Measurements from ENCODE around the gene MOCOS. TPM values are rescaled to one million over a fixed set of nuclear protein-coding genes. Genes with fewer than 3 reads are reported as not detected.
A peak's percentile ranks its signal among the peaks of the same experiment; 100 is the strongest.

MOCOS gene
- polyA plus RNA-seq, 4 donors, result 0.65 to 1.6 (median 0.72) TPM

DNA sequence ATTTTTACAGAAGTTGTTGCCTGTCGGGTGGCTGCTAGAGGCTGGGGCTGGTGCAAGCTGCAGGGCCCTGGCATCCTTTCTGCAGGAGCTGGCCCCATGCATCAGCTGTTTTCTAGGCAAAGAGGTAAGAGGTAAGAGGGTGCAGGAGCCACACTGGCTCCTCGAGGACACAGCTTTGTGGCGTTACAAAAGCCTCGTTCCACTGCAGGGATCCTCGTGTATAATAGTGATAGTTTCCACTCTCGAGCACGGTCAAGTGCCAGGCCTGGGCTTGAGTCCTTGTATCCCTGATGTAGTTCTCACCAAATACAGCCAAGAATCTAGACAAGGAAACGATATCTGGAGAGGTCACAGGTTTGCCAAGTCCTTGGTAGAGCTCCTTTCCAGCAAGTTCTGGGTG is 77.0 kb downstream of the MOCOS start:
- no peak for DNase-seq (ENCODE audit: low read depth in 4 of 4, low spot score in 3 of 4)

DNA sequence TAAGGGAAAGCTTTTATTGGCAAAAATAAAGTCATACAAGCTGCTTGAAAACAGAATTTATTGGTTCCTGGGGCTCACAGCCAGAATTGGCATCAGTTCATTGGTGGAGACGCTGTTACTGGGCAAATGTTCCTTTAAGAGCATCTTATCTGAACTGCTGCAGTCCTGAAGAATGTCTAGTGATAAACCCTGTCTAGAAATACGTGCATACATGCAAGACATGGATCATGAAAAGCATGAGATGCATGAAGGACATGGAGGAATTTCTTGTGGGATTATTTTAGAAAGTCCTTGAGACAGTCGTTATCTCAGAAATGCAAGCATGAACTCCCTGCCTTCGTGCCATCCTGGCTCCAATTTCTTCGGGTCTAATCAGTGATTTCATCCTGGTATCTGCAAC is 77.7 kb downstream of the MOCOS start:
- DNase-seq (ENCODE audit: low read depth in 4 of 4, low spot score in 3 of 4), result no peak

DNA sequence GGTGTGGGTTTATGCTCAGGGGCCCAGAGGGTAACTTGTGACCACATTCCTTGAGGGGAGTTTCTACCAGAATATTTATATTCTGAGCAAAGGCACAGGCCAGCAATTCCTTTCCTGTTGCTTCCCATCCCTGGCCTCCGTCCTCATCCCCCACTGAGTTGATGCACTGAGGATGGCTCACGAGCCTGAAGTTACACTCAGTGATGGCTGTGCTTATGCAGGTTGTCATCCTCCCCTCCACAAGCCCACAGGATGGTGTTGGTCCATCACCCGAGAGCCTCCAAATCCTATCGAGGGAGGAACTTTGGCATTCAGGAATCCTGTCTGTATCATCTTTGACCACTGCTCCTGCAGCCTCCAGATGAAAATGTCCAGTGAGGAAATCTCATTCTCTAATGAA is 81.9 kb downstream of the MOCOS start:
- DNase-seq (ENCODE audit: low read depth in 4 of 4, low spot score in 3 of 4), result no peak

DNA sequence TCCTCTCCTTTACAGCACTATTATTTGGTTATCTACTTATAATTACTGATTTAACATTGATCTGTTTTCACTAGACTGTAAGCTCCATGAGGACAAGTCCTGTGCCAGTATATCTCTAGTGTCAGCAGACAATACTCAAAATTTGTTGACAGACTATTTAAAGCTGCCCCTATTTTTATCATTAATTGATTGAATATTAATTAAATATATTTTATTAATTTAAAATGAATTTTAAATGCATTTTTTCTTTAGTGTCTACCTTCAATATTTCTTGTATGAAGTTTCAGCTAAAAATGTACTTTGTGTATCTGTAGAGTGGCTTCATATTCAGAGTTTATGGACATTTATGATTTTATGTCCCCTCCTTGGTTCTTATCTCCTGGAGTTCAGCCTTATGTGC is 83.9 kb downstream of the MOCOS start:
- no peak for DNase-seq (ENCODE audit: low read depth in 4 of 4, low spot score in 3 of 4)

DNA sequence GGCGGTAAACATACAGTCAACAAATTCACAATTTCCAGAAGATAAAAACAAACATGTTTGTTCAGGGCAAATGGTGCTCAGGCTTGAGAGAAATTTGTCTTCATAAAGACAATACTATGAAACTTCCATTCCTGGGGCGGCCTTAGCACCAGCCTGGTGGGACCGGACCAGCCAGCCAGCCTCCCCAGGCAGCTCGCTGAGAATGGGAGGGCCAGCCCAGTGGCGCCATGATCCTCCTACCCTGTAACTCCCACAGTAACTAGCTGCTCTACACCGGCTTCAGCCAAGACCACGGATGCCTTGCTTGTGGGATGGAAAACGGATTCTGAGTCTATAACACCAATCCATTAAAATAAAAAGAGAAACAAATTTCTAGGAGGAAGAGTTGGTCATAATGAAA is 86.0 kb downstream of the MOCOS start:
- no peak for DNase-seq (ENCODE audit: low read depth in 4 of 4, low spot score in 3 of 4)

DNA sequence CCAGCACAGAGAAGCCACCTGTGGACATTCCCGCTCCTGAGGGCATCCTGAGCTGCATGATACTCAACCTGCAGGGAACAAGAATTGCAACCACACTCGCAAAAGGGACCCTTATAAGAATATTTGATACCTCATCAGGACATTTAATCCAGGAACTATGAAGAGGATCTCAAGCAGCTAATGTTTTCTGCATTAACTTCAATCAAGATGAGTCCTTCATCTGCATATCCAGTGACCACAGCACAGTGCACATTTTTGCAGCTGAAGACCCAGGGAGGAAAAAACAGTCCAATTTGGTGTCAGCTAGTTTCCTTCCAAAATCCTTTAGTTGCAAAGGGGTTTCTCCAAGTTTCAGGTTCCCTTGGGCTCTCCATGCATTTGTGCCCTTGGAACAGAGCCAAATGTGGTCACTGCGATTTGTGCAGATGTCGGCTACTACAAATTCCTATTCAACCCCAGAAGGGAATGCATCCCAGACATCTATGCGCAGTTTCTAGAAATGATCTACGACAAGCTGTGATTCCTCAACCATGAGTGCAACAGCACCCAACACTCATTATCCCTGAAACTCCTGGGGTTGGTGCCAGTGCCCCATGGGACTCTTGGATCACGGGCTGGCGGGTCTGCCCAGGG is 86.9 kb downstream of the MOCOS start:
- no peak for DNase-seq (ENCODE audit: low read depth in 4 of 4, low spot score in 3 of 4)

DNA sequence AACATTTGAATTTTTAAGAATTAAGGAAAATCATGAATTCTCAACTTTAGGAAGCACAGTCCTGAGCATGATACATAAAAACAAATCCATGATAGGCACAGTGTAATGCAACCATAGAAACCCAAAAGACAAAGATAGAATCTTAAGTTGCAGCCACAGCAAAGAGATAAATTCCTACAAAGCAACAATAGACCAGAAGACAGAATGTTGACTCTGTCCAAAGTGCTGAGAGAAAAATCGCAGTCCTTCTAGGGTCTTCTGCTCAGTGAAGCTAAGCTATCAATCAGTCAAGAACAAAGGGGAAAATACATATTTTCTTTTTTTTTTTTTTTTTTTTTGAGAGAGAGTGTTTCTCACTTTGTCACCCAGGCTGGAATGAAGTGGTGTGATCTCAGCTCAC is 88.3 kb downstream of the MOCOS start:
- no peak for DNase-seq (ENCODE audit: low read depth in 4 of 4, low spot score in 3 of 4)

DNA sequence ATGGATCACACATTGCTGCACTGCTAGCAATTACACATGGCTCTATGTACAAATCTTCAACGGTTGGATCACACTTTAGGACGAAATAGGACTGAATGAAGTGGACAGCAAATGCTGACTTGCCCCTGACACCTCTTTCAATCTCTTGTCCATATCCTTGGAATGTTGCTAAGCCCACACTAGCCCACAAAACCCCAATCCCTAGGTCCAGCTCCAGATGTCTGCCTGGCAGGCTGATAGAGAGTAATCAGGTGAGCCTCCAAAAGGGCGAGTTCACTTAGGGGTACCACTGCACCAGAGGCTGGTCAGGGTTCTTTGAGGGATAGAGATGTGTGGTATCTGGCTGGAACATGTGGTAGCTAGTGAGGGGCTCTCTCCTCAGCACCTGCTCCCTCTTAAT is 91.7 kb downstream of the MOCOS start:
- DNase-seq (ENCODE audit: low read depth in 4 of 4, low spot score in 3 of 4), result no peak

DNA sequence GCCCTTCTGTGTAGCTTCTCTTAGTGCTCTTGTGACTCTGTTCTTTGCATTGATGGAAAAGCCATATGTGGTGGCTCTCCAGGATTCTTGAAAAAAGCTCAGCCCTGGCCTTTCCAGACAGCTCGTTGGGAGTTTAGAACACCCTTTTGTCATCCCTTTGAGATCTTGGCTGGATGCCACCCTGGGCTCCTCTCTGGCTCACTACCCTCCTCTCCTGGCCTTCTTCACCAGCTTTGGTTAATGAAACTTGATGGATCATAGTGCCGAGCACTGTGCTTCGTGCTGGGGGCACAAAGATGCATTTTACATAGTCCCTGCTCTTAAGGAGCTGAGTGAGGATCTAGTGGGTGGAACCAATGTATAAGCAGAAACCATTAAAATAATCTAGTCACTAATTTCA is 94.6 kb downstream of the MOCOS start:
- no peak for DNase-seq (ENCODE audit: low read depth in 4 of 4, low spot score in 3 of 4)

DNA sequence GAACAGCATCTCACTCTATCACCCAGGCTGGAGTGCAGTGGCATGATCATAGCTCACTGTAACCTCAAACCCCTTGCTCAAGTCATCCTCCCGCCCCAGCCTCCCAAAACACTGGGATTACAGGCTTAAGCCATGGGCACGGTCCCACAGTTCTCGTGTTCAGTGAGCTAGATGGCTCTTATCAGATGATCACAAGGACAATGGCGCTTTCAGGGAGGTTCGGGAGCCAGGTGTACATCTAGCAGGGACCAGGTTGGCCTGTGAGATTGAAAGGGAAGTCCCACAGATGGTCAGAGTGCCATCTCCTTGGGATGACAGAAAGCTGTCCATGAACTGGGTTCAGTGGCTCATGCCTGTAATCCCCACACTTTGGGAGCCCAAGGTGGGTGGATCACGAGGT is 96.2 kb downstream of the MOCOS start:
- DNase-seq (ENCODE audit: low read depth in 4 of 4, low spot score in 3 of 4), result no peak

DNA sequence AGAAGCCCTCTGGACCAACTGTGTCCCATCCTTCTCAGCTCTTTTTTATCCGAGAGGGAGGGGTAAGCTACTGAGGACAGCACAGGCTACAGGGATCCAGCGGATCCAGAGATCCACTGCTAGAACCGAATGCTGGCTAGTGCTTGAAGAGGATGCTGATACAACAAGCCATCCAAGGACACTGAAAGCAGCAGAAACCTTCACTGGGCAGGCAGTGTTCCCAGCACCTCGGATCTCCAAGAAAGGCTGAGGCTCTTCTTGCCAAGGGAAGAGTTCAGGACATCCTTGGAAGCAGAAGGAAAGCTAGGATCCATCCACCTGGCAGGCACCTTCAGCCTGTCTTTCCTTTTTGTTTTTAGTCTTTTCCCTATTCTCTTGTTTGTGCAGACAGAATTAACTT is 97.0 kb downstream of the MOCOS start:
- DNase-seq (ENCODE audit: low read depth in 4 of 4, low spot score in 3 of 4), result no peak

DNA sequence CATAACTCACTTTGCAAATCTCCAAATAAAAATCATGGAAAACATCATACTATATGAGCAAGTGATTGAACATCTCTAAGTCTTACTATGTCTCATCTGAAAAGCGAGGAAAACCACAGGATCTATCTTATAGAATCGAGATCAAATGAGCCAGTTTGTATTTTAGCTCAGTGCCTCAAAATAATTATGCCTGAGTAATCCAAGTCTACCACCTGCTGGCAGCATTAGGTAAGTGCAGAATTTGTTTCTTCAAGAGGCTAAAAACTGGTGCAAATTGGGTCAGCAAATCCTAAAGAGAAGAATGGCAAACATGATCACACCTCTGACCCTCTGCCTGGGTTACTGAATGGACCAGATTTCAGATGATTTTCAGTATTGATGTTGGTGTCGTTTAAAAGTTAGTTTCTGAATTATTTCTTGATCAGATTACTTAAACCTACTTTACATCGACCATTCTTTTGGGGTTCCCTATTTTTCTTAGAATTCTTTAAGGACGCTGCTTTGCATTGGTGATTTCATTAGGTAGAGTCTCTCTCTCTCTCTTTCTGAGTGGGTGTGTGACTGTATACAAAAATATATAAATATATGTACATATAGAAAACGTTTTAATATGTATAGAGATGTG is 97.5 kb downstream of the MOCOS start:
- DNase-seq (ENCODE audit: low read depth in 4 of 4, low spot score in 3 of 4), result no peak

DNA sequence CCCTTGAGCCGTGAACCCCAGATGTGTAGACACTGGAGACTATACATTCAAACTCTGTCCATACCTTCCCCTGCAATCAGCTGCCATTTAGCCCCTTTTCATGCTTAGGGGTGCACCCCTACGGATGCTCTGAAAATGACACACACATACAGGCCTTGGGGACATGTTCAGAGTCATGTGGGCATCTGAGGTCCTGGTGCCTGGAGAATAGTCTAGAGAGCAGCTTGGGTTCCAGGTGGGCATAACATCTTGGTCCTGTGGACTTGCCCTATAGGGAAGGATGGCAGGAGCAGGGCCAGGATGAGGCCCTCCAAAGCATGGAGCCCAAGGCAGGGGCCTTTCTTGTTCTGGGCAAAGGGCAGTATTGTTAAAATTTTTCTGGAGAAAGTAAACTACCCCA is 100.4 kb downstream of the MOCOS start:
- no peak for DNase-seq (ENCODE audit: low read depth in 4 of 4, low spot score in 3 of 4)

DNA sequence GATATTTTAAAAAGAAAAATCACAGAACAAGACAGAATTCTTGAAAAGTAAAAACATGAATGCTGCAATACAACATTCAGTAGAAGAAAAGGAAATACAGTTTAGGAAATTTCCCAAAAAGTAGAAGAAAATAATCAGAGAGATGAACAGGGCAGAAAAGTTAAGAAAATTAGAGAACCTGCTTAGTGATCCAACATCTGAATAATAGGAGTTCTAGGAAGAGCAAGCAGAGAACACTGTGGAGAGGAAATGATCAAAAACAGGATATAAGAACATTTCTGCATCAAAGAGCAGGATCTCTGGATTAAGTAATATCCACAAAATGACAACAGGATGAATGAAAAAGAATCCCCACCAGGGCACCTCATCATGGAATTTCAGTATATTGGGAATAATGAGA is 101.4 kb downstream of the MOCOS start:
- no peak for DNase-seq (ENCODE audit: low read depth in 4 of 4, low spot score in 3 of 4)

DNA sequence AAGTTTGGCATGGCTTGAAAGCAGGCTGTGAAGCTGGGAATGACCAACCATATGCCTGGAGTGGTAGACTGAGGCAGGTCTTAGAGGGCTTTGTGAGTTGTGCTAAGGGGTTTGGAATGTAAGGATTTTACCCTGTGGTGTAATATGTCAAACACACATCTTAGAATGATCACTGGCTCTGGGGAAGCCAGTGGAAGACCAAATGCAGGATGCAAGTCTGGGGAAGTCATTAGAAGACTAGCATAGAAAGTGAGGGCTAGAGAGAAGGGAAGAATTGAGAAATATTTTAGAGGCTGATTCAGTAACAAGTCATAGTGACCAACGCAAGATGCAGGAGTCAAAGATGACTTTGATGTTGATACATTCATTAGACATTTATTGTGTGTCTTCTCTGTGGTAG is 106.7 kb downstream of the MOCOS start:
- DNase-seq (ENCODE audit: low read depth in 4 of 4, low spot score in 3 of 4), result no peak

DNA sequence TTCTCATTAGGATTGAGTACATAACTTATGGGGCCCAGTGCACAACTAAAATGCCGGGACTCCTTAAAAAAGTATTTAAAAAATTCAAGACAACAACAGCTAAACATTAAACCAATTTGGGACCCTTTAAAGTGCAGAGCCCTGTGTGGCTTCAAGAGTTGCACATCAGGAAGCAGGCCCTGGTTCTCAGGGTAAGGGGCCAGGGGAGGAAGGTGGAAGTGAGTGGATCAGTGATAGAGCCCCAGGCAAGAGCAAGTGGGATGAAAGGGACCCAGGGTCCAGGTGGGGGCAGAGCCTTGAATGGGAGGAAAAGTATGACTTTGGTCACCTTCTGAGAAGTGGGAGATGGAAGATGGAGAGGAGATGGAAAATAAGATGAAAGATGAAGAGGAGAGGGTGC is 107.9 kb downstream of the MOCOS start:
- DNase-seq (ENCODE audit: low read depth in 4 of 4, low spot score in 3 of 4), result no peak

DNA sequence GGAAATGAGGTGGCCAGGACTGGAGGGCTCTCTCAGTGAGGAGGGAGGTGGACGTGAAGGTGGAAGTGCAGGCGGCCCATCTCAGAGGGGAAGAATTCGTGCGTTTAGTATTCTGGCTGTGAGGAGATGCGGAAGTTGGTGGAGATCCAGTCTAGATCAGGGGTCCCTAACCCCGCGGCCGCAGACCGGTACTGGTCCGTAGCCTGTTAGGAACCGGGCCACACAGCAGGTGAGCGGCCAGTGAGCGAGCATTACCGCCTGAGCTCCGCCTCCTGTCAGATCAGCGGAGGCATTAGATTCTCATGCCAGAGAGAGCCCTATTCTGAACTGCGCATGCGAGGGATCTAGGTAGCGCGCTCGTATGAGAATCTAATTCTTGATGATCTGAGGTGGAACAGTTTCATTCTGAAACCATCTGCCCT is 108.6 kb downstream of the MOCOS start:
- DNase-seq (ENCODE audit: low read depth in 4 of 4, low spot score in 3 of 4), result no peak

DNA sequence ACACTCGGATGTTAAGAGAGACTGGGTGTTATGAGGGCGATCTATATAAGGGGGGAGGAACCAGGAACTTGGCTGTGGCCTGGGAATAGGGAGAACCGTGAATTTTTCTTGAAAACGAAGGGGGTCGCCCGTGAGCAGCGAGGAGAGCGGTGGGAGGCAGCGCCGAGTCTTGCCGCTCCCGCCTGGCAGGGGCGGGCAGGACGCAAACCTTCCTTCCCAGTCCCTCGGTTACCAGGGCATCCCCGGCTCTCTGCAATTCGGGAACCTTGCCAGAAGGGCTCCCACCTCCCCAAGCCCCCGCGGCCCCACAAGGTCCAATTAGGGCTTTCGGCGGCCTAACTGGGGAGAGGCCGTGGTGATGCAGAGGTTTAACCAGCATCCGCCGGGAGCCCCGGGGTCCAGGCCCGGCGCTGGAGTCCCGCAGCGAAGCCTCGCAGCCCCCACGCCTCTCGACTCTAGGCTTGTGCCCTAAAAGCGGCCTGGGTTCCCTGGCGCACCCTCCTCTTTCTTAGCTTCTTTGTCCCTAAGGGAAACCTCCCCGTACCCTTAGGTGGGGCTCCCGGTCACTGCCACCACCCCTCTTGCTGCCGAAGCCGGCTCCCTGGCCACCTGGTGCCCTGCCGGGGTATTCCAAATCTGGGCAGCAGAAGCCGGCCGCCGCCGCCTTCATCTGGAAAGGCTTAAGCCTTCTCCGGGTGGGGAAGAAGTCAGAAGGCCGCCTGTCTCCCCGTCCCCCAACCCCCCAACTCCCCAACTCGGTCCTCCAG is 109.5 kb downstream of the MOCOS start:
- DNase-seq (ENCODE audit: low read depth in 4 of 4, low spot score in 3 of 4), result no peak

DNA sequence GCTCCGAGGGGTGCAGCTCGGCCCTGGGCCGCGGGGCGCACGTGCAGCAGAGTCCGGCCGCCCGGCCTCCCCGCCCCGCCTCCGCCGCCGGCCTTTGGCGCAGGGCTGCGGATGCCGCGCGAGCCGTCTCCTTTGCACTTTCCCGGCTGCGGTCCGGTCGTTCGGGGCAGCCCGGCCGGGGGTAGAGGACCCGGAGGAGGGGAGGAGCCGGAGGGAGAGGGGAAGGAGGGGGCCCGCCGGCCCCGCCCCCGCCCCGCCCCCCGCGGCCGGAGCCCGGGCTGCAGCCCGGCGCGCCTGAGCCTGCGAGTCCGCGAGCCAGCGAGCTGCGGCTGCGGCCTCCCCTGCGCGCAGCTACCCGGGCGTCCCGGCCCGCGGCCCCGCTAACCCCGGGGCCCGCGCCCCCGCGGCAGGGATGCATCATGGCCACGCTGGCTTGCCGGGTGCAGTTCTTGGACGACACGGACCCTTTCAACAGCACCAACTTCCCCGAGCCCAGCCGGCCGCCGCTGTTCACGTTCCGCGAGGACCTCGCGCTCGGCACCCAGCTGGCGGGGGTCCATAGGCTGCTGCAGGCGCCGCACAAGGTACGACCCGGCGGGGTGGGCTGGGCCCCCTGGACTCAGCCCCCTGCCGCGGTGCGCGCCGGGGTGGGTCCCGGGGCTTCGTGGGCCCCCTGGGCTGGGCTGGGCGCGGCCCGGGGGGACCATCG is 110.3 kb downstream of the MOCOS start, which contains the start of gene FHOD3:
FHOD3 (plus strand) TSS at position 297 of the 709 bp plus-strand sequence; CDS start at position 420, 123 bp downstream.
- DNase-seq (ENCODE audit: low read depth in 4 of 4, low spot score in 3 of 4), result peak in 1 of 4 donors; percentile 49

DNA sequence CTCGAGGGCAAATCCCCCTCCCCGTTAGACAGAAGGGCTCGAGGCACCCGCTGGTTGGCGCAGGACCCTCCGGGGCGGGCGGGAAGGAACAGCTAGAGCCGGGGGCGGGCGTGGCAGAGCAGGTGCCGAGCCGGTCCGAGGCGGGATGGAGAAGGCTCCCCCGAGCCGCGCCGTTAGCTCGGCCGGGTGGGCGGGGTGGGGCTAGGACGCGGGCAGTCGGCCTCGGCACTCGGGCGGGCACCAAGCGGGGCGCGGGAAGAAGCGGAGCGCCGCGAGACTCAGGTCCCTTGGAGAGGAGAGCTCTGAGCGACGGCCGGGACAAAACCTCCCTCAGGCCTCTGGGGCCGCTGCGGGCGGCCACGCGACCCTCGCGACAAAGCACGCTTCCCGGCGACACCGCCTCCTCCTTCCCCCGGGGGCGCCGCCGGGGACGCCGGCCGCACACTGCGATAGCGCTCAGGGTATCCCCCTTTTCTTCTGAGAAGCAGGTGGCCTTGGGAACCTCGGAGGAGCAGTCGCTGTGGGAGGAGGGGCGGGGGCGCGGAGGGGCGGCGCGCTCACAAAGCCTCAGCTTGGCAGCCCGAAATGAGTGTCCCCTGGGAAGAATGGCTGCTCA is 110.9 kb downstream of the MOCOS start:
- DNase-seq (ENCODE audit: low read depth in 4 of 4, low spot score in 3 of 4), result no peak

DNA sequence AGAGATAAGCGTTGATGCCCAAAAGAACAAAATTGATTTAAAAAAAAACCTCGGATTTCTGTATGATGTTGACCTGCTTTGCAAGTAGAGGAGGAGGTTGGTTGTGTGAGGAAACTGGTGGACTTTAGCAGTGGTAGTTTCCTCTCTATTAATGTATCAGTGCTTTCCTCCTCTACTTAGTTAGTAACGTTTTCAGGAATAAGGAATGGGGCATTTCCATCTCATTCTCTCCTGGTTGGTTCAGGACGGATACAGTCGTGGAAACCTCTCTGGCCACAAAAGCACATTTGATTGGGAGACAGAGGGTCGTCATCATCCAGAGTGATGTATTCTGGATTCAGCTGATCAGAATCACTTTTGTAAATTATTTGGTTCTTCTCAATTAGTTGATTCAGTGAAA is 111.7 kb downstream of the MOCOS start:
- no peak for DNase-seq (ENCODE audit: low read depth in 4 of 4, low spot score in 3 of 4)

Measured in left renal pelvis (tissue), 4 donors.